OCI-LY1 (cell line): ENCODE data around the gene PTPRQ.

ENCODE experiments used
- H2AFZ ChIP-seq: fragments of 200-600 bp; sonication (generic), shearing (Covaris generic); 2 replicates; pipeline ENCODE4 v1.6.0; 2014; ENCODE audit warnings: antibody characterized with exemption, mild to moderate bottlenecking, low read length
- H3F3A ChIP-seq: fragments of 200-600 bp; sonication (generic), shearing (Covaris generic); 2 replicates; pipeline ENCODE4 v1.6.0; 2014; ENCODE audit warnings: mild to moderate bottlenecking, antibody characterized with exemption, low read length, moderate library complexity; ENCODE audit not compliant: insufficient read depth
- H3K27ac ChIP-seq: fragments of 200-600 bp; sonication (generic); 2 replicates; pipeline ENCODE4 v1.5.1; 2014; ENCODE audit warnings: low read length, mixed run types, mild to moderate bottlenecking, low read depth; ENCODE audit not compliant: poor library complexity, severe bottlenecking
- H3K27me3 ChIP-seq: fragments of 200-600 bp; sonication (generic); 2 replicates; pipeline ENCODE4 v1.6.0; 2014; ENCODE audit warnings: antibody characterized with exemption, mild to moderate bottlenecking, low read length, moderate library complexity; ENCODE audit not compliant: insufficient read depth
- H3K36me3 ChIP-seq: fragments of 200-600 bp; sonication (generic); 2 replicates; pipeline ENCODE4 v1.6.1; 2014; ENCODE audit warnings: mild to moderate bottlenecking, antibody characterized with exemption, low read length, moderate library complexity, mixed read lengths; ENCODE audit not compliant: insufficient read depth
- H3K4me1 ChIP-seq: fragments of 200-600 bp; sonication (generic); 2 replicates; pipeline ENCODE4 v1.5.1; 2014; ENCODE audit warnings: mild to moderate bottlenecking, low read length, moderate library complexity; ENCODE audit not compliant: insufficient read depth, severe bottlenecking
- H3K4me2 ChIP-seq: fragments of 200-600 bp; sonication (generic), shearing (Covaris generic); 2 replicates; pipeline ENCODE4 v1.6.1; 2014; ENCODE audit warnings: low read length
- H3K4me3 ChIP-seq: fragments of 200-600 bp; sonication (generic); 2 replicates; pipeline ENCODE4 v1.5.1; 2014; ENCODE audit warnings: low read length, low read depth, mild to moderate bottlenecking, mixed read lengths; ENCODE audit not compliant: poor library complexity, severe bottlenecking
- H3K79me2 ChIP-seq: fragments of 200-600 bp; shearing (Covaris generic); 2 replicates; pipeline ENCODE4 v1.6.1; 2016; ENCODE audit warnings: mixed run types, low read length, mixed read lengths; ENCODE audit not compliant: insufficient read depth
- H3K9ac ChIP-seq: fragments of 200-600 bp; sonication (generic), shearing (Covaris generic); 2 replicates; pipeline ENCODE4 v1.6.1; 2014; ENCODE audit warnings: mild to moderate bottlenecking, low read length, mixed read lengths
- H3K9me2 ChIP-seq: fragments of 200-600 bp; sonication (generic), shearing (Covaris generic); 2 replicates; pipeline ENCODE4 v1.6.1; 2014; ENCODE audit warnings: low read depth, mild to moderate bottlenecking, low read length, mixed read lengths
- H3K9me3 ChIP-seq: fragments of 200-600 bp; shearing (Covaris generic); 2 replicates; pipeline ENCODE4 v1.6.1; 2014; ENCODE audit warnings: low read length, mixed read lengths
- H4K20me1 ChIP-seq: fragments of 200-600 bp; sonication (generic), shearing (Covaris generic); 2 replicates; pipeline ENCODE4 v1.6.0; 2016; ENCODE audit warnings: mild to moderate bottlenecking, low read length; ENCODE audit not compliant: insufficient read depth
- EZH2 ChIP-seq: fragments of 200-600 bp; sonication (generic), shearing (Covaris generic); IDR thresholded peaks from 2 replicates; pipeline ENCODE4 v1.8.0; 2017; ENCODE audit warnings: borderline replicate concordance, mixed run types, mild to moderate bottlenecking, antibody characterized with exemption, low read length, moderate library complexity, mixed read lengths
- TF ChIP-seq, protein P1 (sequence below): fragments of 200-600 bp; sonication (generic), shearing (Covaris generic); IDR thresholded peaks from 2 replicates; pipeline ENCODE4 v1.5.1; 2017; ENCODE audit warnings: mild to moderate bottlenecking, antibody characterized with exemption, low read length, moderate library complexity, mixed read lengths

The PTPRQ gene

DNA sequence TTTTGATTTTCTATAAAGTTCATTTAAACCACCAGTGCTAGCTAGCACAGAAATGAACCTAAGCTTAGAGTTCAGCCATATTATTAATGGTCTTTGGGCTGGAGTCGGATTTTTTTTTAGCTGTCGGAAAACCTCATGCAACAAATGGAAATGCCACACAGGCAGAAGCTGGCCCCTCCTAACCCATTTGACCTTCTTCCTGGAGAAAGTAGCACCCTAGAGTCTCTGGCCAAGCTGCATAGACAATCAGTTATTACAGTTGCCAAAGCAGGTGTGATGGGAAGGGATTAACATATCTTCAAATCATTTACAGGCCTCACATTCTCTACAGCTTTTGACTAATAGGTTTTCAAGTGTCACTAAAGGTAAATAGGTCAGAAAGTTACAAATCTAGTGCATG, 49.4 kb downstream of the PTPRQ start:
- no peaks in the 10 kb centered on the region for H3K4me1 ChIP-seq
- H3K27ac ChIP-seq, result no peak overlapping the region
- no peaks in the 10 kb centered on the region for H4K20me1 ChIP-seq
- H3F3A ChIP-seq, result no peaks in the 10 kb centered on the region
- no peaks in the 10 kb centered on the region for H3K36me3 ChIP-seq
- H3K79me2 ChIP-seq, result no peaks in the 10 kb centered on the region
- no peaks in the 10 kb centered on the region for H3K27me3 ChIP-seq
- TF ChIP-seq, protein P1, sequence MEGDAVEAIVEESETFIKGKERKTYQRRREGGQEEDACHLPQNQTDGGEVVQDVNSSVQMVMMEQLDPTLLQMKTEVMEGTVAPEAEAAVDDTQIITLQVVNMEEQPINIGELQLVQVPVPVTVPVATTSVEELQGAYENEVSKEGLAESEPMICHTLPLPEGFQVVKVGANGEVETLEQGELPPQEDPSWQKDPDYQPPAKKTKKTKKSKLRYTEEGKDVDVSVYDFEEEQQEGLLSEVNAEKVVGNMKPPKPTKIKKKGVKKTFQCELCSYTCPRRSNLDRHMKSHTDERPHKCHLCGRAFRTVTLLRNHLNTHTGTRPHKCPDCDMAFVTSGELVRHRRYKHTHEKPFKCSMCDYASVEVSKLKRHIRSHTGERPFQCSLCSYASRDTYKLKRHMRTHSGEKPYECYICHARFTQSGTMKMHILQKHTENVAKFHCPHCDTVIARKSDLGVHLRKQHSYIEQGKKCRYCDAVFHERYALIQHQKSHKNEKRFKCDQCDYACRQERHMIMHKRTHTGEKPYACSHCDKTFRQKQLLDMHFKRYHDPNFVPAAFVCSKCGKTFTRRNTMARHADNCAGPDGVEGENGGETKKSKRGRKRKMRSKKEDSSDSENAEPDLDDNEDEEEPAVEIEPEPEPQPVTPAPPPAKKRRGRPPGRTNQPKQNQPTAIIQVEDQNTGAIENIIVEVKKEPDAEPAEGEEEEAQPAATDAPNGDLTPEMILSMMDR, result no peak
- TF ChIP-seq EZH2, result no peak
- H3K9ac ChIP-seq, result no peak overlapping the region
- no peak overlapping the region for H2AFZ ChIP-seq
- H3K9me3 ChIP-seq, result no peaks in the 10 kb centered on the region
- H3K4me2 ChIP-seq, result no peak overlapping the region
- no peak overlapping the region for H3K4me3 ChIP-seq
- no peaks in the 10 kb centered on the region for H3K9me2 ChIP-seq

DNA sequence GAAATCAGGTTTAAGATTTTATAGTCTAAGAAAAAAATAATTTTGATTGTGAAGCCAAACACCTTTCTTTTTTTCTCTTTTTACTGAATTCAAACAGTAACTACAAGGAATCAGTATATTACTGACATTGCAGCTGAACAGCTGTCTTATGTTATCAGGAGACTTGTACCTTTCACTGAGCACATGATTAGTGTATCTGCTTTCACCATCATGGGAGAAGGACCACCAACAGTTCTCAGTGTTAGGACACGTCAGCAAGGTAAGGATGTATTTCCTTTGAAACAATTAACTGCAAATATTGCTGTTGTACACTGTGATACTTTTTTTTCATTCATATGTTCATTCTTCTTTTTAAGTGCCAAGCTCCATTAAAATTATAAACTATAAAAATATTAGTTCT, 50.8 kb downstream of the PTPRQ start:
- Histone ChIP-seq H3K4me1 (no peaks in the 10 kb centered on the region), H3K36me3 (no peaks in the 10 kb centered on the region), H3K79me2 (no peaks in the 10 kb centered on the region), H3K9me2 (no peaks in the 10 kb centered on the region), H3K4me3 (no peak overlapping the region), H3K27ac (no peak overlapping the region), H4K20me1 (no peaks in the 10 kb centered on the region), H3K9me3 (no peaks in the 10 kb centered on the region), H2AFZ (no peak overlapping the region), H3K9ac (no peak overlapping the region), H3K4me2 (no peak overlapping the region), H3K27me3 (no peaks in the 10 kb centered on the region), H3F3A (no peaks in the 10 kb centered on the region)
- no peak for TF ChIP-seq EZH2
- TF ChIP-seq, protein P1, result no peak

DNA sequence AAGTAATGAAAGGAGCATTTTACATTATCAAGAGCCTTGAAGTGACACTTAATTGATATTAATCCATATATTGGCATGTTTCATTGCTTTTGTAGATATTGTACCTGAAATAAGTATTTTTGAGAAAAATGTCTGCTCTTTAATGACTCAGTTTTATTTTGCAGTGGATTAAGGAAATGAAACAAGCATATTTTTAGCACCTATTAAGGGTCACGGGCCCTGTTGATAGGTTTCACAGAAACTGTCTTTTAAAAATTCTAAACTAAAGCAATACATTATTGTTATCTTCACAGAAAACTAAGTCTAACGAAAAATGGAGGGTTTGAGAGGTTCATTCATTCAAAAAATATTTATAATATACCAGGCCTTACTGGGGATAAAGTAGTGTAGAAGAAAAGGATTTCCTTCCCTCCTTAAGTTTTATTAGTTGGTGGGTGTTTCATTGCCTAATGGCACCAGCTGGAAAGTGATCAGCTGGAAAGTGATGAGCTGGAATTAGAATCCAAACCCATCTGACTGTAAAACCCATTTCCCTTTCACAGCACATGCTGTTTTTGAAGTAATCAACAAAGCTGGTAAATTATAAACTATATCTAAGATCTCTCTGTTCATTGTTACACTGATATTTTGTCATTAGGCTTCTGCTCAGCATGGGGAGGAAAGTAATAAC, 54.2 kb downstream of the PTPRQ start:
- no peaks in the 10 kb centered on the region for H3K79me2 ChIP-seq
- no peak for TF ChIP-seq EZH2
- TF ChIP-seq, protein P1, result no peak
- no peaks in the 10 kb centered on the region for H3K36me3 ChIP-seq
- no peak overlapping the region for H3K4me3 ChIP-seq
- no peak overlapping the region for H2AFZ ChIP-seq
- H3F3A ChIP-seq, result no peaks in the 10 kb centered on the region
- no peak overlapping the region for H3K4me2 ChIP-seq
- H3K27me3 ChIP-seq, result no peaks in the 10 kb centered on the region
- no peaks in the 10 kb centered on the region for H3K9me2 ChIP-seq
- H4K20me1 ChIP-seq, result no peaks in the 10 kb centered on the region
- no peak overlapping the region for H3K9ac ChIP-seq
- no peaks in the 10 kb centered on the region for H3K9me3 ChIP-seq
- no peak overlapping the region for H3K27ac ChIP-seq
- H3K4me1 ChIP-seq, result no peaks in the 10 kb centered on the region
